HEK293T (cell line): ENCODE results near the gene SNN.

Experiments
- CTCF ChIA-PET: fragments of 350-600 bp; formaldehyde crosslinking; extraction: SDS; loops from one replicate; lab custom pipeline; 2021; ENCODE audit warnings: antibody characterized with exemption, inconsistent platforms; lab: Yijun Ruan, JAX
- POLR2A ChIA-PET: fragments of 350-600 bp; formaldehyde crosslinking; extraction: SDS; loops from one replicate; lab custom pipeline; 2020; ENCODE audit warnings: antibody characterized with exemption, inconsistent platforms; lab: Yijun Ruan, JAX
- DNase-seq: peaks from one replicate; pipeline ENCODE4 v3.0.0; 2012; ENCODE audit warnings: mixed read lengths; ENCODE audit errors: extremely low spot score
- ARNT ChIP-seq: fragments of 450-650 bp; IDR thresholded peaks from 2 replicates; pipeline ENCODE4 v1.6.1; 2017; ENCODE audit warnings: mild to moderate bottlenecking
- BHLHE40 ChIP-seq: fragments of 450-650 bp; IDR thresholded peaks from 2 replicates; pipeline ENCODE4 v1.6.1; 2016; ENCODE audit warnings: mild to moderate bottlenecking, moderate library complexity, borderline replicate concordance
- CTBP1 ChIP-seq: fragments of 450-650 bp; IDR thresholded peaks from 2 replicates; pipeline ENCODE4 v1.6.1; 2016; ENCODE audit warnings: borderline replicate concordance
- ELF4 ChIP-seq: fragments of 450-650 bp; IDR thresholded peaks from 2 replicates; pipeline ENCODE4 v1.6.1; 2017; ENCODE audit warnings: antibody characterized with exemption
- FOXA1 ChIP-seq: fragments of 450-650 bp; IDR thresholded peaks from 2 replicates; pipeline ENCODE4 v1.6.1; 2016; ENCODE audit warnings: mild to moderate bottlenecking
- FOXK2 ChIP-seq: fragments of 450-650 bp; IDR thresholded peaks from 2 replicates; pipeline ENCODE4 v1.6.1; 2016; ENCODE audit warnings: mild to moderate bottlenecking
- FOXM1 ChIP-seq: fragments of 450-650 bp; IDR thresholded peaks from 2 replicates; pipeline ENCODE4 v1.6.1; 2017; ENCODE audit warnings: mild to moderate bottlenecking, borderline replicate concordance
- HDGF ChIP-seq: fragments of 450-650 bp; IDR thresholded peaks from 2 replicates; pipeline ENCODE4 v1.6.1; 2017; ENCODE audit warnings: antibody characterized with exemption, borderline replicate concordance
- L3MBTL2 ChIP-seq: fragments of 450-650 bp; conservative IDR thresholded peaks from 2 replicates; pipeline ENCODE4 v1.6.1; 2016; ENCODE audit warnings: mild to moderate bottlenecking
- LEF1 ChIP-seq: fragments of 450-650 bp; IDR thresholded peaks from 2 replicates; pipeline ENCODE4 v1.6.1; 2017; ENCODE audit warnings: mild to moderate bottlenecking, borderline replicate concordance
- NFRKB ChIP-seq: fragments of 450-650 bp; IDR thresholded peaks from 2 replicates; pipeline ENCODE4 v1.6.1; 2016; ENCODE audit warnings: mild to moderate bottlenecking, moderate library complexity
- SP1 ChIP-seq: fragments of 450-650 bp; IDR thresholded peaks from 2 replicates; pipeline ENCODE4 v1.6.1; 2017
- SUZ12 ChIP-seq: fragments of 450-650 bp; IDR thresholded peaks from 2 replicates; pipeline ENCODE4 v1.6.1; 2016; ENCODE audit warnings: mild to moderate bottlenecking
- TARDBP ChIP-seq: fragments of 450-650 bp; IDR thresholded peaks from 2 replicates; pipeline ENCODE4 v1.6.1; 2016
- ZNF384 ChIP-seq: fragments of 450-650 bp; IDR thresholded peaks from 2 replicates; pipeline ENCODE4 v1.6.1; 2016
- TF ChIP-seq, protein P1 (sequence below): fragments of 450-650 bp; IDR thresholded peaks from 2 replicates; pipeline ENCODE4 v1.6.1; 2016

The SNN gene

DNA sequence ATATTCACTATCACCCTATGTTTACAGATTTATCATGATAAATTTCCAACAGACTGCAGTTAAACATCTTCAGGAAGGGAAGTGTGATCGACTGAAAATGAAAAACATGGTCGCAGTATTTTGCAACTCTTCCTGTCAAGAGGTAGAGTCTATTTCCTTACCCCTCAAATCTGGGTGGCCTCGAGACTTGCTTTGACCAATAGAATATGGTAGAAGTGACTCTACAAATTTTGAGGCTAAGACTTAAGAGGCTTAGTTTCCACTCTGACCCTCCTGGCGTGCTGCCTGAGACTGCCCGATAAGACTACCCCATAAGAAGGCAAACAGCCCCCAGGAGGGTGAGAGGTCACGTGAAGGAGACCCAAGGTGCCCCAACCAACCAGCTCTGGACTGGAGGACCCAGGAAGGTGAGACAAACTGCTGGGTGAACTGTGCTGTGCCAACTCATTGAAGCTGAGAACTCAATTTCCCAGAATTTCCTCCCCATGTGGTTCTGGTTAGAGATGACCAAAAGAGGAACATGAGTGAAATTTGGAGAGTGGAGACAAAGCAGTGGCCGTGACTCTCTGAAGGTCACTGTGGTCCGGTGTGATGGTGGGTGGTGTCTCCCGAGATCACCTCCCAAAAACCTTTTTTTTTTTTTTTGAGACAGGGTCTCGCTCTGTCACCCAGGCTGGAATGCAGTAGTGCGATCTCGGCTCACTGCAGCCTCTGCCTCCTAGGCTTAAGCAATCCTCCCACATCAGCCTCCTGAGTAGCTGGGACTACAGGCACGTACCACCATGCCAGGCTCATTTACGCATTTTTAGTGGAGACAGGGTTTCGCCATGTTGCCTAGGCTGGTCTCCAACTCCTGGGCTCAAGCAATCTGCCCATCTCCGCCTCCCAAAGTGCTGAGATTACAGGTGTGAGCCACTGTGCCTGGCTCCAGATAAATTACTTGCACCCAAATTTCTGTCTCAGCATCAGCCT is 43.3 kb upstream of the SNN start:
- DNase-seq = no peak
- CTCF ChIA-PET = no interaction called here
- TF ChIP-seq FOXA1 = no peak
- no peak for TF ChIP-seq ELF4
- TF ChIP-seq LEF1 = no peak
- no peak for TF ChIP-seq NFRKB
- TF ChIP-seq FOXM1 = no peak
- TF ChIP-seq, protein P1, sequence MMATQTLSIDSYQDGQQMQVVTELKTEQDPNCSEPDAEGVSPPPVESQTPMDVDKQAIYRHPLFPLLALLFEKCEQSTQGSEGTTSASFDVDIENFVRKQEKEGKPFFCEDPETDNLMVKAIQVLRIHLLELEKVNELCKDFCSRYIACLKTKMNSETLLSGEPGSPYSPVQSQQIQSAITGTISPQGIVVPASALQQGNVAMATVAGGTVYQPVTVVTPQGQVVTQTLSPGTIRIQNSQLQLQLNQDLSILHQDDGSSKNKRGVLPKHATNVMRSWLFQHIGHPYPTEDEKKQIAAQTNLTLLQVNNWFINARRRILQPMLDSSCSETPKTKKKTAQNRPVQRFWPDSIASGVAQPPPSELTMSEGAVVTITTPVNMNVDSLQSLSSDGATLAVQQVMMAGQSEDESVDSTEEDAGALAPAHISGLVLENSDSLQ = no peak
- no peak for TF ChIP-seq CTBP1
- TF ChIP-seq HDGF = no peak
- no peak for TF ChIP-seq ZNF384
- POLR2A ChIA-PET = no interaction called here

DNA sequence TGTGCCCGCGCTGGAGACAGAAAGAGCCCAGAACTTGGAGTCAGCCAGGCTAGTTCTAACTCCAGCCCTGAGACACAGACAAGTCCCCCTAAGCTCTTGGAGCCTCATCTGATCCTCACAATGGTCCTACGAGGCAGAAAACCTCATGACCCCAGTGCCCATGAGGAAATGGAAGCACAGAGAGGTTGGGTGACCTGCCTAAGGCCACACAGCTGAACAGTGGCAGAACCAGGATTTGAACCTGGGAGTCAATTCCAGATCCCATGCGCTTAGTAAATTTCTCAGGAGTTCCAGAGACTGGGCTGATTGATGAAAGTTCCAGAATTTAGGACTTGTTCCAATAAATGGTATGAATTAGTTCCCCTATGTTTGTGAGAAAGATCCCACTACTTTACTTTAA is 42.5 kb upstream of the SNN start:
- ChIA-PET POLR2A (no interaction called here), CTCF (interaction anchor here (0.7 kb wide), 1 partner anchor 596 kb away, joined by 5 read pairs; no protein-coding TSS in a partner anchor)
- DNase-seq = no peak
- no peak for TF ChIP-seq FOXM1
- no peak for TF ChIP-seq NFRKB
- no peak for TF ChIP-seq TARDBP
- TF ChIP-seq LEF1 = no peak
- no peak for TF ChIP-seq ELF4
- no peak for TF ChIP-seq L3MBTL2
- no peak for TF ChIP-seq BHLHE40
- TF ChIP-seq, protein P1 = no peak
- no peak for TF ChIP-seq HDGF

DNA sequence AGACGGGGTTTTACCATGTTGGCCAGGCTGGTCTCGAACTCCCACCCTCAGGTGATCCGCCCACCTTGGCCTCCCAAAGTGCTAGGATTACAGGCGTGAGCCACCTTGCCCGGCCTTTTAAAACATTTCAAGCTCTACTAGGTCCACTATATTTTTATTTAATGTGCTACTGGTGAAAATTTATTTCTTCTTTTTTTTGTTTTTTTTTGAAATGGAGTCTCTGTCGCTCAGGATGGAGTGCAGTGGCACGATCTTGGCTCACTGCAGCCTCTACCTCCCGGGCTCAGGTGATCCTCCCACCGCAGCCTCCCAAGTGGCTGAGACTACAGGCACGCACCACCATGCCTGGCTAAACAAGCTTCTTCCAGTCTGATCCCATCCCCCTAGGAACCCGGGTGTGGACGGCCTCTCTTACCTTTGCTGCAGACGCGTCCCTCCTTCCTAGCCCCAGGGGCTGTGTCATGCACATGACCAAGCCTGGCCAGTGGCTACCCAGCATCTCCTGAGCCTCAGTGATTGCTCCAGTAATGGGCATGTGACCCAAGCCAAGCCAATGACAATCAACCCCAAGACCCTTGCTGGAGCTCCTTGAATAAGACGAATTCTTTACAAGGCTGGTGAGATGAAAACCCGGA is 41.5 kb upstream of the SNN start:
- no peak for DNase-seq
- TF ChIP-seq HDGF (no peak), L3MBTL2 (no peak), ZNF384 (no peak), BHLHE40 (no peak)
- TF ChIP-seq, protein P1 = no peak
- ChIA-PET CTCF (interaction anchor here (0.7 to 1.2 kb wide), 3 partner anchors 88 to 597 kb away, joined by 3 to 5 read pairs (median 4); no protein-coding TSS in a partner anchor), POLR2A (no interaction called here)

DNA sequence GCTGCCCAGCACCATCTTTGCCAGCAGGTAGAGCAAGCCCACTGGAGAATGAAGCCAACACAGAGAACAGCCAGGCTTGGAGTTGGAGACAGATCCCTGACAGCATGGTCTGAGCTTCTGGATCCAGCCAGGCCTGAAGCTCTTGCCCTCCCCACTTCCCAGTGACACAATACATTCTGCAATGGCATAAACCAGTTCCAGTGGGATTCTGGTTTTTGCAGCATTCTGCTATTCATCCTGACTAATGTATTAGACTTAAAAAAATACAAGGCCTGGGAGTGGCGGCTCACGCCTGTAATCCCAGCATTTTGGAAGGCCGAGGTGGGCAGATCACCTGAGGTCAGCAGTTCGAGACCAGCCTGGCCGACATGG is 41.0 kb upstream of the SNN start:
- POLR2A ChIA-PET = no interaction called here
- DNase-seq = no peak
- CTCF ChIA-PET = interaction anchor here (0.7 to 1.2 kb wide), 2 partner anchors 88 to 95 kb away, joined by 3 to 4 read pairs; no protein-coding TSS in a partner anchor
- TF ChIP-seq CTBP1 (no peak), FOXK2 (no peak), FOXM1 (no peak), TARDBP (no peak), SP1 (no peak), HDGF (no peak), ARNT (no peak), NFRKB (no peak), ZNF384 (no peak), BHLHE40 (no peak), L3MBTL2 (no peak), LEF1 (no peak), SUZ12 (no peak), FOXA1 (no peak), ELF4 (no peak)
- TF ChIP-seq, protein P1 = no peak

DNA sequence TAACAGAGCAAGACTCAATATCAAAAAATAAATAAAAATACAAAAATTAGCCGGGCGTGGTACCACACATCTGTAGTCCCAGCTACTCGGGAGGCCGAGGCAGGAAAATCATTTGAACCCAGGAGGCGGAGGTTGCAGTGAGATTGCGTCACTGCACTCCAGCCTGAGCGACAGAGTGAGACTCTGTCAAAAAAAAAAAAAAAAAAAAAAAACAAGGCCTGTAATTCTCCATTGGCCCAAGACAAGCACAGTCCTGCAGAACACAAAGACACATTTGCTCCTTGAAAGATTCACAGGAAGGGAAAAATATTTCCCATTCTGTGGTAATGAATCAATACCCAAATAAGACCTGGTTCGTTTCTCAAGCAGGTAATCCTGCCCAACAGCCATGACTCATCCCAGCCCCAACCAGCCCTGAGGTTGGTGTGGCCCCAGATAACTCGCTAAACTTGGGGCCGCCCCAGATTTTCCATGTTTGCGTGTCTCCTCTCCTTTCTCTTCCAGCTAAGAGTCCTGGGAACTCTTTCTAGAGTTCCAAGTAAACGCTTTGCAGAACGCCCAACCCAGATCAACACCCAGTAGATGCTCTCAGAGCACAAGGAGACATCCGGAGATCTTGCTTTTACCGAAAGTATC is 40.3 kb upstream of the SNN start:
- ChIA-PET CTCF (interaction anchor here (0.6 to 1.2 kb wide), 4 partner anchors 13 to 123 kb away, joined by 3 to 4 read pairs (median 3); no protein-coding TSS in a partner anchor), POLR2A (no interaction called here)
- TF ChIP-seq ZNF384 (0 out of 2 replicates have a peak, but pooled peaks have one; percentile 27), CTBP1 (no peak)
- no peak for DNase-seq
